OCI-LY1 (cell line): ENCODE measurements around the gene SH3BP4.

Source experiments
- H2AFZ ChIP-seq: fragments of 200-600 bp; sonication (generic), shearing (Covaris generic); 2 replicates; pipeline ENCODE4 v1.6.0; 2014; ENCODE audit warnings: antibody characterized with exemption, mild to moderate bottlenecking, low read length
- H3F3A ChIP-seq: fragments of 200-600 bp; sonication (generic), shearing (Covaris generic); 2 replicates; pipeline ENCODE4 v1.6.0; 2014; ENCODE audit warnings: mild to moderate bottlenecking, antibody characterized with exemption, low read length, moderate library complexity; ENCODE audit not compliant: insufficient read depth
- H3K27ac ChIP-seq: fragments of 200-600 bp; sonication (generic); 2 replicates; pipeline ENCODE4 v1.5.1; 2014; ENCODE audit warnings: low read length, mixed run types, mild to moderate bottlenecking, low read depth; ENCODE audit not compliant: poor library complexity, severe bottlenecking
- H3K27me3 ChIP-seq: fragments of 200-600 bp; sonication (generic); 2 replicates; pipeline ENCODE4 v1.6.0; 2014; ENCODE audit warnings: antibody characterized with exemption, mild to moderate bottlenecking, low read length, moderate library complexity; ENCODE audit not compliant: insufficient read depth
- H3K36me3 ChIP-seq: fragments of 200-600 bp; sonication (generic); 2 replicates; pipeline ENCODE4 v1.6.1; 2014; ENCODE audit warnings: mild to moderate bottlenecking, antibody characterized with exemption, low read length, moderate library complexity, mixed read lengths; ENCODE audit not compliant: insufficient read depth
- H3K4me1 ChIP-seq: fragments of 200-600 bp; sonication (generic); 2 replicates; pipeline ENCODE4 v1.5.1; 2014; ENCODE audit warnings: mild to moderate bottlenecking, low read length, moderate library complexity; ENCODE audit not compliant: insufficient read depth, severe bottlenecking
- H3K4me2 ChIP-seq: fragments of 200-600 bp; sonication (generic), shearing (Covaris generic); 2 replicates; pipeline ENCODE4 v1.6.1; 2014; ENCODE audit warnings: low read length
- H3K4me3 ChIP-seq: fragments of 200-600 bp; sonication (generic); 2 replicates; pipeline ENCODE4 v1.5.1; 2014; ENCODE audit warnings: low read length, low read depth, mild to moderate bottlenecking, mixed read lengths; ENCODE audit not compliant: poor library complexity, severe bottlenecking
- H3K79me2 ChIP-seq: fragments of 200-600 bp; shearing (Covaris generic); 2 replicates; pipeline ENCODE4 v1.6.1; 2016; ENCODE audit warnings: mixed run types, low read length, mixed read lengths; ENCODE audit not compliant: insufficient read depth
- H3K9ac ChIP-seq: fragments of 200-600 bp; sonication (generic), shearing (Covaris generic); 2 replicates; pipeline ENCODE4 v1.6.1; 2014; ENCODE audit warnings: mild to moderate bottlenecking, low read length, mixed read lengths
- H3K9me2 ChIP-seq: fragments of 200-600 bp; sonication (generic), shearing (Covaris generic); 2 replicates; pipeline ENCODE4 v1.6.1; 2014; ENCODE audit warnings: low read depth, mild to moderate bottlenecking, low read length, mixed read lengths
- H3K9me3 ChIP-seq: fragments of 200-600 bp; shearing (Covaris generic); 2 replicates; pipeline ENCODE4 v1.6.1; 2014; ENCODE audit warnings: low read length, mixed read lengths
- H4K20me1 ChIP-seq: fragments of 200-600 bp; sonication (generic), shearing (Covaris generic); 2 replicates; pipeline ENCODE4 v1.6.0; 2016; ENCODE audit warnings: mild to moderate bottlenecking, low read length; ENCODE audit not compliant: insufficient read depth
- CTCF ChIP-seq: fragments of 200-600 bp; sonication (generic), shearing (Covaris generic); IDR thresholded peaks from 2 replicates; pipeline ENCODE4 v1.5.1; 2017; ENCODE audit warnings: mild to moderate bottlenecking, antibody characterized with exemption, low read length, moderate library complexity, mixed read lengths
- EZH2 ChIP-seq: fragments of 200-600 bp; sonication (generic), shearing (Covaris generic); IDR thresholded peaks from 2 replicates; pipeline ENCODE4 v1.8.0; 2017; ENCODE audit warnings: borderline replicate concordance, mixed run types, mild to moderate bottlenecking, antibody characterized with exemption, low read length, moderate library complexity, mixed read lengths

The SH3BP4 gene

GRCh38 chr2:234973008-234973407 is 21.2 kb downstream of the SH3BP4 start:
- no peaks in the 10 kb centered on the region for H3K79me2 ChIP-seq

GRCh38 chr2:234974501-234975385 is 22.9 kb downstream of the SH3BP4 start:
- no peak overlapping the region for H3K27ac ChIP-seq

More at GRCh38 chr2:234973008-234973407, 21.2 kb downstream of the SH3BP4 start:
- Histone ChIP-seq H3K4me2 (no peak overlapping the region), H3K9ac (no peak overlapping the region), H4K20me1 (no peaks in the 10 kb centered on the region), H3F3A (no peaks in the 10 kb centered on the region), H2AFZ (no peak overlapping the region), H3K27me3 (no peaks in the 10 kb centered on the region), H3K27ac (no peak overlapping the region), H3K36me3 (no peaks in the 10 kb centered on the region), H3K4me3 (no peak overlapping the region), H3K4me1 (no peaks in the 10 kb centered on the region), H3K9me2 (no peaks in the 10 kb centered on the region), H3K9me3 (no peaks in the 10 kb centered on the region)
- TF ChIP-seq EZH2 (no peak), CTCF (no peak)

GRCh38 chr2:234975611-234976010 is 23.8 kb downstream of the SH3BP4 start:
- Histone ChIP-seq H3K4me3 (no peak overlapping the region), H4K20me1 (no peaks in the 10 kb centered on the region), H3K36me3 (no peaks in the 10 kb centered on the region), H3F3A (no peaks in the 10 kb centered on the region), H3K9me2 (no peaks in the 10 kb centered on the region), H3K27ac (no peak overlapping the region), H3K79me2 (no peaks in the 10 kb centered on the region), H2AFZ (no peak overlapping the region), H3K27me3 (no peaks in the 10 kb centered on the region; the same call in 1 of the 2 replicates), H3K4me2 (no peak overlapping the region), H3K9me3 (no peaks in the 10 kb centered on the region), H3K4me1 (no peaks in the 10 kb centered on the region), H3K9ac (no peak overlapping the region)
- no peak for TF ChIP-seq CTCF
- TF ChIP-seq EZH2 = no peak

More at GRCh38 chr2:234974501-234975385, 22.9 kb downstream of the SH3BP4 start:
- no peaks in the 10 kb centered on the region for H3K9me2 ChIP-seq
- no peaks in the 10 kb centered on the region for H3K4me1 ChIP-seq
- no peaks in the 10 kb centered on the region for H3K9me3 ChIP-seq
- no peaks in the 10 kb centered on the region for H4K20me1 ChIP-seq
- H2AFZ ChIP-seq = no peak overlapping the region
- H3K27me3 ChIP-seq = no peaks in the 10 kb centered on the region; the same call in 1 of the 2 replicates
- H3K9ac ChIP-seq = no peak overlapping the region
- H3K4me2 ChIP-seq = no peak overlapping the region
- no peaks in the 10 kb centered on the region for H3K79me2 ChIP-seq
- no peaks in the 10 kb centered on the region for H3F3A ChIP-seq
- no peak overlapping the region for H3K4me3 ChIP-seq
- no peaks in the 10 kb centered on the region for H3K36me3 ChIP-seq
- no peak for TF ChIP-seq CTCF
